ENCODE results near the gene FAM171A1.
A peak's percentile ranks its signal among the peaks of the same experiment; 100 is the strongest.

The FAM171A1 gene

GRCh38 chr10:15169555-15170401, 201.3 kb downstream of the FAM171A1 start:
- no peaks in the 10 kb centered on the region for H3K27me3 ChIP-seq (ENCODE audit: control insufficient read depth in 1 of 2, insufficient read depth in 2 of 2, low read length in 2 of 2)
- no peak overlapping the region for H3K27ac ChIP-seq (ENCODE audit: low read depth, low read length)
- peak overlapping the region; percentile 36 for H3K9ac ChIP-seq (ENCODE audit: low read length)
- no peaks in the 10 kb centered on the region for H3K36me3 ChIP-seq (ENCODE audit: insufficient read depth, low read length)
- H3K4me3 ChIP-seq (ENCODE audit: low read depth in 1 of 2, low read length in 2 of 2): peak overlapping the region in 1 of 2 donors; percentile 35
- peaks cover 20% of the 10 kb centered on the region for H3K4me1 ChIP-seq (ENCODE audit: insufficient read depth, low read length)
- H3K9me3 ChIP-seq (ENCODE audit: low read length): no peaks in the 10 kb centered on the region

GRCh38 chr10:15168786-15169554, 202.1 kb downstream of the FAM171A1 start:
- Histone ChIP-seq H3K27ac (ENCODE audit: low read depth, low read length) (peak overlapping the region; percentile 41), H3K36me3 (ENCODE audit: insufficient read depth, low read length) (no peaks in the 10 kb centered on the region), H3K9ac (ENCODE audit: low read length) (peak overlapping the region; percentile 36), H3K27me3 (ENCODE audit: control insufficient read depth in 1 of 2, insufficient read depth in 2 of 2, low read length in 2 of 2) (no peaks in the 10 kb centered on the region), H3K9me3 (ENCODE audit: low read length) (no peaks in the 10 kb centered on the region), H3K4me1 (ENCODE audit: insufficient read depth, low read length) (peaks cover 20% of the 10 kb centered on the region), H3K4me3 (ENCODE audit: low read depth in 1 of 2, low read length in 2 of 2) (peak overlapping the region in 1 of 2 donors; percentile 35)

GRCh38 chr10:15168291-15168785, 202.8 kb downstream of the FAM171A1 start, which contains the start of gene NMT2:
Gene NMT2 (minus strand): TSS chr10:15168693. CDS start chr10:15168612, 81 bp downstream.
- Histone ChIP-seq H3K9ac (ENCODE audit: low read length) (peak within 1 kb of the TSS; percentile 61), H3K9me3 (ENCODE audit: low read length) (no peaks in the 10 kb centered on the region), H3K27ac (ENCODE audit: low read depth, low read length) (peak within 1 kb of the TSS; percentile 86), H3K36me3 (ENCODE audit: insufficient read depth, low read length) (no peaks in the 10 kb centered on the region), H3K27me3 (ENCODE audit: control insufficient read depth in 1 of 2, insufficient read depth in 2 of 2, low read length in 2 of 2) (no peaks in the 10 kb centered on the region), H3K4me3 (ENCODE audit: low read depth in 1 of 2, low read length in 2 of 2) (peak within 1 kb of the TSS; percentile 71 to 74), H3K4me1 (ENCODE audit: insufficient read depth, low read length) (peaks cover 22% of the 10 kb centered on the region)

- Histone ChIP-seq H3K27ac (ENCODE audit: low read depth, low read length) (peak overlapping the region; percentile 86), H3K9me3 (ENCODE audit: low read length) (no peaks in the 10 kb centered on the region), H3K36me3 (ENCODE audit: insufficient read depth, low read length) (no peaks in the 10 kb centered on the region), H3K27me3 (ENCODE audit: control insufficient read depth in 1 of 2, insufficient read depth in 2 of 2, low read length in 2 of 2) (no peaks in the 10 kb centered on the region), H3K4me1 (ENCODE audit: insufficient read depth, low read length) (peaks cover 26% of the 10 kb centered on the region), H3K4me3 (ENCODE audit: low read depth in 1 of 2, low read length in 2 of 2) (peak overlapping the region; percentile 71 to 74), H3K9ac (ENCODE audit: low read length) (peak overlapping the region; percentile 61)
Observed at GRCh38 chr10:15167411-15168290, 203.4 kb downstream of the FAM171A1 start.

- H3K27ac ChIP-seq (ENCODE audit: low read depth, low read length): no peak overlapping the region
- H3K9me3 ChIP-seq (ENCODE audit: low read length): no peaks in the 10 kb centered on the region
- no peaks in the 10 kb centered on the region for H3K36me3 ChIP-seq (ENCODE audit: insufficient read depth, low read length)
- H3K9ac ChIP-seq (ENCODE audit: low read length): no peak overlapping the region
- peaks cover 26% of the 10 kb centered on the region for H3K4me1 ChIP-seq (ENCODE audit: insufficient read depth, low read length)
- no peak overlapping the region for H3K4me3 ChIP-seq (ENCODE audit: low read depth in 1 of 2, low read length in 2 of 2)
- no peaks in the 10 kb centered on the region for H3K27me3 ChIP-seq (ENCODE audit: control insufficient read depth in 1 of 2, insufficient read depth in 2 of 2, low read length in 2 of 2)
Observed at GRCh38 chr10:15166325-15166724, 204.8 kb downstream of the FAM171A1 start.

- H3K27me3 ChIP-seq (ENCODE audit: control insufficient read depth in 1 of 2, insufficient read depth in 2 of 2, low read length in 2 of 2): no peaks in the 10 kb centered on the region
- H3K4me1 ChIP-seq (ENCODE audit: insufficient read depth, low read length): peaks cover 19% of the 10 kb centered on the region
- no peak overlapping the region for H3K4me3 ChIP-seq (ENCODE audit: low read depth in 1 of 2, low read length in 2 of 2)
- no peak overlapping the region for H3K9ac ChIP-seq (ENCODE audit: low read length)
- H3K36me3 ChIP-seq (ENCODE audit: insufficient read depth, low read length): peaks cover 5% of the 10 kb centered on the region
- no peaks in the 10 kb centered on the region for H3K9me3 ChIP-seq (ENCODE audit: low read length)
- no peak overlapping the region for H3K27ac ChIP-seq (ENCODE audit: low read depth, low read length)
Observed at GRCh38 chr10:15163253-15163828, 207.7 kb downstream of the FAM171A1 start.
